Ishikawa (cell line): ENCODE results near the gene CLDN15.

ENCODE experiments used
- CEBPB ChIP-seq: IDR thresholded peaks from 2 replicates; pipeline ENCODE4 v1.6.1; 2012
- CREB1 ChIP-seq: IDR thresholded peaks from 2 replicates; pipeline ENCODE4 v1.6.1; 2012; ENCODE audit warnings: low read depth
- EGR1 ChIP-seq: IDR thresholded peaks from 2 replicates; pipeline ENCODE4 v1.6.1; 2012
- EP300 ChIP-seq: IDR thresholded peaks from 2 replicates; pipeline ENCODE4 v1.6.1; 2012; ENCODE audit warnings: borderline replicate concordance
- FOXM1 ChIP-seq: IDR thresholded peaks from 2 replicates; pipeline ENCODE4 v1.6.1; 2012; ENCODE audit warnings: low read depth, borderline replicate concordance
- NFIC ChIP-seq: IDR thresholded peaks from 2 replicates; pipeline ENCODE4 v1.6.1; 2012
- RAD21 ChIP-seq: IDR thresholded peaks from 2 replicates; pipeline ENCODE4 v1.6.1; 2012; ENCODE audit warnings: low read depth
- TAF1 ChIP-seq: IDR thresholded peaks from 2 replicates; pipeline ENCODE4 v1.6.1; 2012; ENCODE audit warnings: low read depth, mild to moderate bottlenecking
- TCF12 ChIP-seq: IDR thresholded peaks from 2 replicates; pipeline ENCODE4 v1.6.1; 2012; ENCODE audit warnings: low read depth
- TEAD4 ChIP-seq: IDR thresholded peaks from 2 replicates; pipeline ENCODE4 v1.6.1; 2012
- YY1 ChIP-seq: IDR thresholded peaks from 2 replicates; pipeline ENCODE4 v1.6.1; 2012; ENCODE audit warnings: low read depth
- ZBTB7A ChIP-seq: IDR thresholded peaks from 2 replicates; pipeline ENCODE4 v1.6.1; 2012; ENCODE audit warnings: low read depth
- TF ChIP-seq, protein P1 (sequence below): IDR thresholded peaks from 2 replicates; pipeline ENCODE4 v1.6.1; 2012; ENCODE audit warnings: low read depth, mild to moderate bottlenecking
- TF ChIP-seq, protein P2 (sequence below): IDR thresholded peaks from 2 replicates; pipeline ENCODE4 v1.6.1; 2012
- TF ChIP-seq, protein P3 (sequence below): IDR thresholded peaks from 2 replicates; pipeline ENCODE4 v1.6.1; 2012

Gene CLDN15

DNA sequence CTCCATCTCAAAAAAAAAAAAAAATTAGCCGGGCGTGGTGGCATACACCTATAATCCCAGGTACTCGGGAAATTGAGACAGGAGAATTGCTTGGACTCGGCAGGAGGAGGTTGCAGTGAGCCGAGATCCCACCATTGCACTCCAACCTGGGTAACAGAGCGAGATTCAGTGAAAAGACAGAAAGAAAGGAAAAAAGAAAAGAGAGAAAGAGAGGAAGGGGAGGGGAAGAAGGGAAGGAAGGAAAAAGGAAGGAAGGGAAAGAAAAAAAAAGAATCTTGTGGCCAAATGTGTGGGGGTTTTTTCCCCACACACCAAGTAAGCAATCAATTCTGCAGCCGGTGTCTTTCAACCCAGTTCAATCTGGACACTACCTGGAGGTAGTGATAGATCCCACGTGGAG, 48.5 kb downstream of the CLDN15 start:
- TF ChIP-seq EGR1 (no peak), YY1 (no peak), NFIC (no peak), EP300 (no peak), TAF1 (no peak), RAD21 (no peak), FOXM1 (no peak), CEBPB (no peak)
- TF ChIP-seq, protein P1, sequence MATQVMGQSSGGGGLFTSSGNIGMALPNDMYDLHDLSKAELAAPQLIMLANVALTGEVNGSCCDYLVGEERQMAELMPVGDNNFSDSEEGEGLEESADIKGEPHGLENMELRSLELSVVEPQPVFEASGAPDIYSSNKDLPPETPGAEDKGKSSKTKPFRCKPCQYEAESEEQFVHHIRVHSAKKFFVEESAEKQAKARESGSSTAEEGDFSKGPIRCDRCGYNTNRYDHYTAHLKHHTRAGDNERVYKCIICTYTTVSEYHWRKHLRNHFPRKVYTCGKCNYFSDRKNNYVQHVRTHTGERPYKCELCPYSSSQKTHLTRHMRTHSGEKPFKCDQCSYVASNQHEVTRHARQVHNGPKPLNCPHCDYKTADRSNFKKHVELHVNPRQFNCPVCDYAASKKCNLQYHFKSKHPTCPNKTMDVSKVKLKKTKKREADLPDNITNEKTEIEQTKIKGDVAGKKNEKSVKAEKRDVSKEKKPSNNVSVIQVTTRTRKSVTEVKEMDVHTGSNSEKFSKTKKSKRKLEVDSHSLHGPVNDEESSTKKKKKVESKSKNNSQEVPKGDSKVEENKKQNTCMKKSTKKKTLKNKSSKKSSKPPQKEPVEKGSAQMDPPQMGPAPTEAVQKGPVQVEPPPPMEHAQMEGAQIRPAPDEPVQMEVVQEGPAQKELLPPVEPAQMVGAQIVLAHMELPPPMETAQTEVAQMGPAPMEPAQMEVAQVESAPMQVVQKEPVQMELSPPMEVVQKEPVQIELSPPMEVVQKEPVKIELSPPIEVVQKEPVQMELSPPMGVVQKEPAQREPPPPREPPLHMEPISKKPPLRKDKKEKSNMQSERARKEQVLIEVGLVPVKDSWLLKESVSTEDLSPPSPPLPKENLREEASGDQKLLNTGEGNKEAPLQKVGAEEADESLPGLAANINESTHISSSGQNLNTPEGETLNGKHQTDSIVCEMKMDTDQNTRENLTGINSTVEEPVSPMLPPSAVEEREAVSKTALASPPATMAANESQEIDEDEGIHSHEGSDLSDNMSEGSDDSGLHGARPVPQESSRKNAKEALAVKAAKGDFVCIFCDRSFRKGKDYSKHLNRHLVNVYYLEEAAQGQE, result no peak
- TF ChIP-seq, protein P2, sequence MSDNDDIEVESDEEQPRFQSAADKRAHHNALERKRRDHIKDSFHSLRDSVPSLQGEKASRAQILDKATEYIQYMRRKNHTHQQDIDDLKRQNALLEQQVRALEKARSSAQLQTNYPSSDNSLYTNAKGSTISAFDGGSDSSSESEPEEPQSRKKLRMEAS, result no peak
- TF ChIP-seq, protein P3, sequence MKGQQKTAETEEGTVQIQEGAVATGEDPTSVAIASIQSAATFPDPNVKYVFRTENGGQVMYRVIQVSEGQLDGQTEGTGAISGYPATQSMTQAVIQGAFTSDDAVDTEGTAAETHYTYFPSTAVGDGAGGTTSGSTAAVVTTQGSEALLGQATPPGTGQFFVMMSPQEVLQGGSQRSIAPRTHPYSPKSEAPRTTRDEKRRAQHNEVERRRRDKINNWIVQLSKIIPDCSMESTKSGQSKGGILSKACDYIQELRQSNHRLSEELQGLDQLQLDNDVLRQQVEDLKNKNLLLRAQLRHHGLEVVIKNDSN, result no peak

DNA sequence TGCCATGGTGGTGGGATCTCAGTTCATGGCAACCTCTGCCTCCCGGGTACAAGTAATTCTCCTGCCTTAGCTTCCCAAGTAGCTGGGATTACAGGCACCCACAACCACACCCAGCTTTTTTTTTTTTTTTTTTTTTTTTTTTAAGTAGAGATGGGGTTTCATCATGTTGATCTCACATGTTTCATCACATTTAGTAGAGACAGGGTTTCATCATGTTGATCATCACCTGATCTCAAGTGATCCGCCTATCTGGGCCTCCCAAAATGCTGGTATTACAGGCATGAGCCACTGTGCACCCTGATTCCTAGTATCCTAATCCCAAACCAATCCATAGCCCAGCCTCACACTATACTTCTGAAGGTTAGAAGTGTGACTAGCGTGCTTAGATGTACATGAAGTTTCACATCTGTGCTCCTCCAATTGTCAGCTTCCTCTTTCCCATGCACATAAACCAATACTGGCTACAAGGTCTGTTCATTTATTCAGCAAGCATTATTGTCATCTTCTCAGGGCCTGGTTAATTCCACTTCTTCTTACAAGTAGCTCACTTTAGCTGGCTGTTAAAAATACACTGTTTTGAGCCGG, 50.7 kb downstream of the CLDN15 start:
- TF ChIP-seq, protein P1, result no peak
- TF ChIP-seq TAF1, result no peak
- TF ChIP-seq EP300, result no peak
- no peak for TF ChIP-seq EGR1

DNA sequence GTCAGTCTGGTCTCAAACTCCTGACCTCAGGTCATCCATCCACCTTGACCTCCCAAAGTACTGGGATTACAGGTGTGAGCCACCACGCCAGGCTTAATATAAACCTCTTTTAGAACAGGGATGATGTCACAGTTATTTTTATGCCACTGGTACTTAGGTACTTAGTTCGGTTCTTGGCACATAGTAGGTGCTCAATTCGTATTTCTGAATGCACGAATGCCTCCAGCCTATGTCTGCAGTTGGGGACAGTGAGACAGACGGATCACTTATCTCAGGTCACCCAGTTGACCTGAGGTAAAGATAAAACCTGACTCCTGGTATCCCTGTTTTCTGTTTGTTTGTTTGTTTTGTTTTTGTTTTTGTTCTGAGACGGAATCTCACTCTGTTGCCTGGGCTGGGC, 51.4 kb downstream of the CLDN15 start:
- no peak for TF ChIP-seq NFIC
- TF ChIP-seq TEAD4, result no peak
- TF ChIP-seq EGR1, result no peak
- TF ChIP-seq YY1, result no peak
- TF ChIP-seq EP300, result no peak
- TF ChIP-seq CREB1, result no peak
- no peak for TF ChIP-seq FOXM1
- no peak for TF ChIP-seq RAD21
- TF ChIP-seq TAF1, result no peak
- TF ChIP-seq, protein P2, result no peak
- TF ChIP-seq ZBTB7A, result no peak
- TF ChIP-seq CEBPB, result no peak
- no peak for TF ChIP-seq TCF12
- TF ChIP-seq, protein P1, result no peak
- TF ChIP-seq, protein P3, result no peak

DNA sequence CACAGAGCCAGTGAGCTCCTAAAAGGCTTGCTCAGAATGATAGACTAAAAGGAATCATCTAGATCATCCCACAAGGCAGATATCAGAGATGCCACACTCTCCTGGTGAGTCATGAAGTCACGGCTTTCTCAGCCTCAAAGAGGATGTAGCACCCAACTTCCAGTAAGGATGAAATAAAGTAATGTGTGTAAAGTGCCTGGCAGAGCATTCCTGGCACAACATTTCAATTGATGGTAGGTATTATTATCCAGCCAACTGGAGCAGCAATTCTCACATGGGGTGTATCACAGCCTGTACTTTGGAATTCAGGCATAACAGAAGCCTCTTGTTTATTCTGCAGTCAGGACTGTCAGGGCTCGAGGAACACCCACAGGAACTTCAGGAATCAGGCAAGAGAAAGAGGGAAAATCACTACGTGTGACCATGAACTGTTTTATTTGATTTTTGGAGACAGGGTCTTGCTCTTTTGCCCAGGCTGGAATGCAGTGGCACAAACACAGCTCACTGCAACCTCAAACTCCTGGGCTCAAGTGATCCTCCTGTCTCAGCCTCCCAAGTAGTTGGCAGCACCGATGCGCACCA, 52.3 kb downstream of the CLDN15 start:
- TF ChIP-seq, protein P1, result no peak
- TF ChIP-seq TCF12 (no peak), RAD21 (no peak)
